ENCODE results near the gene BPIFA1.

The BPIFA1 gene

GRCh38 chr20:33235696-33236095, at the start of gene BPIFA1:
Gene BPIFA1 (plus strand): TSS chr20:33235996. CDS start chr20:33237712, 1,716 bp downstream.
- no peak within 1 kb of the TSS for H3K4me3 ChIP-seq (ENCODE audit: low read depth, low read length)
- H3K9ac ChIP-seq (ENCODE audit: low read depth, low read length): no peak within 1 kb of the TSS
- no peaks in the 10 kb centered on the region for H3K36me3 ChIP-seq (ENCODE audit: control insufficient read depth, insufficient read depth, low read length)
- no peaks in the 10 kb centered on the region for H3K9me3 ChIP-seq (ENCODE audit: control insufficient read depth, insufficient read depth, low read length)
- no peaks in the 10 kb centered on the region for H3K4me1 ChIP-seq (ENCODE audit: control insufficient read depth, insufficient read depth, low read length)
- no peaks in the 10 kb centered on the region for H3K27me3 ChIP-seq (ENCODE audit: control insufficient read depth, insufficient read depth, low read length)

- Histone ChIP-seq H3K27me3 (ENCODE audit: control insufficient read depth, insufficient read depth, low read length) (no peaks in the 10 kb centered on the region), H3K4me1 (ENCODE audit: control insufficient read depth, insufficient read depth, low read length) (peaks cover 3% of the 10 kb centered on the region), H3K4me3 (ENCODE audit: low read depth, low read length) (no peak overlapping the region), H3K36me3 (ENCODE audit: control insufficient read depth, insufficient read depth, low read length) (no peaks in the 10 kb centered on the region), H3K9ac (ENCODE audit: low read depth, low read length) (no peak overlapping the region), H3K9me3 (ENCODE audit: control insufficient read depth, insufficient read depth, low read length) (no peaks in the 10 kb centered on the region)
Observed at GRCh38 chr20:33187491-33187890, 48.3 kb upstream of the BPIFA1 start.

- H3K36me3 ChIP-seq (ENCODE audit: control insufficient read depth, insufficient read depth, low read length): no peaks in the 10 kb centered on the region
- no peak overlapping the region for H3K4me3 ChIP-seq (ENCODE audit: low read depth, low read length)
- H3K9me3 ChIP-seq (ENCODE audit: control insufficient read depth, insufficient read depth, low read length): no peaks in the 10 kb centered on the region
- H3K4me1 ChIP-seq (ENCODE audit: control insufficient read depth, insufficient read depth, low read length): peaks cover 3% of the 10 kb centered on the region
- H3K27me3 ChIP-seq (ENCODE audit: control insufficient read depth, insufficient read depth, low read length): no peaks in the 10 kb centered on the region
- no peak overlapping the region for H3K9ac ChIP-seq (ENCODE audit: low read depth, low read length)
Observed at GRCh38 chr20:33188421-33188820, 47.4 kb upstream of the BPIFA1 start.

- Histone ChIP-seq H3K27me3 (ENCODE audit: control insufficient read depth, insufficient read depth, low read length) (no peaks in the 10 kb centered on the region), H3K9me3 (ENCODE audit: control insufficient read depth, insufficient read depth, low read length) (no peaks in the 10 kb centered on the region), H3K36me3 (ENCODE audit: control insufficient read depth, insufficient read depth, low read length) (no peaks in the 10 kb centered on the region), H3K4me1 (ENCODE audit: control insufficient read depth, insufficient read depth, low read length) (peaks cover 3% of the 10 kb centered on the region), H3K4me3 (ENCODE audit: low read depth, low read length) (no peak overlapping the region), H3K9ac (ENCODE audit: low read depth, low read length) (no peak overlapping the region)
Observed at GRCh38 chr20:33191484-33191883, 44.3 kb upstream of the BPIFA1 start.

GRCh38 chr20:33191955-33192354, 43.8 kb upstream of the BPIFA1 start:
- no peaks in the 10 kb centered on the region for H3K27me3 ChIP-seq (ENCODE audit: control insufficient read depth, insufficient read depth, low read length)
- no peak overlapping the region for H3K4me3 ChIP-seq (ENCODE audit: low read depth, low read length)
- peaks cover 3% of the 10 kb centered on the region for H3K4me1 ChIP-seq (ENCODE audit: control insufficient read depth, insufficient read depth, low read length)
- no peaks in the 10 kb centered on the region for H3K9me3 ChIP-seq (ENCODE audit: control insufficient read depth, insufficient read depth, low read length)
- no peak overlapping the region for H3K9ac ChIP-seq (ENCODE audit: low read depth, low read length)
- no peaks in the 10 kb centered on the region for H3K36me3 ChIP-seq (ENCODE audit: control insufficient read depth, insufficient read depth, low read length)

- Histone ChIP-seq H3K4me1 (ENCODE audit: control insufficient read depth, insufficient read depth, low read length) (peaks cover 3% of the 10 kb centered on the region), H3K9ac (ENCODE audit: low read depth, low read length) (no peak overlapping the region), H3K36me3 (ENCODE audit: control insufficient read depth, insufficient read depth, low read length) (no peaks in the 10 kb centered on the region), H3K4me3 (ENCODE audit: low read depth, low read length) (no peak overlapping the region), H3K9me3 (ENCODE audit: control insufficient read depth, insufficient read depth, low read length) (no peaks in the 10 kb centered on the region), H3K27me3 (ENCODE audit: control insufficient read depth, insufficient read depth, low read length) (no peaks in the 10 kb centered on the region)
Observed at GRCh38 chr20:33192912-33193501, 42.8 kb upstream of the BPIFA1 start.

- Histone ChIP-seq H3K36me3 (ENCODE audit: control insufficient read depth, insufficient read depth, low read length) (no peaks in the 10 kb centered on the region), H3K9me3 (ENCODE audit: control insufficient read depth, insufficient read depth, low read length) (no peaks in the 10 kb centered on the region), H3K4me1 (ENCODE audit: control insufficient read depth, insufficient read depth, low read length) (no peaks in the 10 kb centered on the region), H3K4me3 (ENCODE audit: low read depth, low read length) (no peak overlapping the region), H3K27me3 (ENCODE audit: control insufficient read depth, insufficient read depth, low read length) (no peaks in the 10 kb centered on the region), H3K9ac (ENCODE audit: low read depth, low read length) (no peak overlapping the region)
Observed at GRCh38 chr20:33199026-33199425, 36.8 kb upstream of the BPIFA1 start.

- H3K4me3 ChIP-seq (ENCODE audit: low read depth, low read length): no peak overlapping the region
- no peaks in the 10 kb centered on the region for H3K4me1 ChIP-seq (ENCODE audit: control insufficient read depth, insufficient read depth, low read length)
- no peaks in the 10 kb centered on the region for H3K36me3 ChIP-seq (ENCODE audit: control insufficient read depth, insufficient read depth, low read length)
- peaks cover 2% of the 10 kb centered on the region for H3K27me3 ChIP-seq (ENCODE audit: control insufficient read depth, insufficient read depth, low read length)
- no peak overlapping the region for H3K9ac ChIP-seq (ENCODE audit: low read depth, low read length)
- H3K9me3 ChIP-seq (ENCODE audit: control insufficient read depth, insufficient read depth, low read length): no peaks in the 10 kb centered on the region
Observed at GRCh38 chr20:33202451-33202850, 33.3 kb upstream of the BPIFA1 start.

GRCh38 chr20:33203444-33203843, 32.4 kb upstream of the BPIFA1 start:
- H3K9ac ChIP-seq (ENCODE audit: low read depth, low read length): no peak overlapping the region
- no peaks in the 10 kb centered on the region for H3K9me3 ChIP-seq (ENCODE audit: control insufficient read depth, insufficient read depth, low read length)
- peaks cover 2% of the 10 kb centered on the region for H3K27me3 ChIP-seq (ENCODE audit: control insufficient read depth, insufficient read depth, low read length)
- no peaks in the 10 kb centered on the region for H3K36me3 ChIP-seq (ENCODE audit: control insufficient read depth, insufficient read depth, low read length)
- no peaks in the 10 kb centered on the region for H3K4me1 ChIP-seq (ENCODE audit: control insufficient read depth, insufficient read depth, low read length)
- no peak overlapping the region for H3K4me3 ChIP-seq (ENCODE audit: low read depth, low read length)

GRCh38 chr20:33209789-33210188, 26.0 kb upstream of the BPIFA1 start:
- Histone ChIP-seq H3K36me3 (ENCODE audit: control insufficient read depth, insufficient read depth, low read length) (no peaks in the 10 kb centered on the region), H3K9me3 (ENCODE audit: control insufficient read depth, insufficient read depth, low read length) (no peaks in the 10 kb centered on the region), H3K9ac (ENCODE audit: low read depth, low read length) (no peak overlapping the region), H3K4me1 (ENCODE audit: control insufficient read depth, insufficient read depth, low read length) (peaks cover 3% of the 10 kb centered on the region), H3K27me3 (ENCODE audit: control insufficient read depth, insufficient read depth, low read length) (peaks cover 7% of the 10 kb centered on the region), H3K4me3 (ENCODE audit: low read depth, low read length) (no peak overlapping the region)

GRCh38 chr20:33210371-33210770, 25.4 kb upstream of the BPIFA1 start:
- no peak overlapping the region for H3K4me3 ChIP-seq (ENCODE audit: low read depth, low read length)
- H3K9me3 ChIP-seq (ENCODE audit: control insufficient read depth, insufficient read depth, low read length): no peaks in the 10 kb centered on the region
- no peaks in the 10 kb centered on the region for H3K36me3 ChIP-seq (ENCODE audit: control insufficient read depth, insufficient read depth, low read length)
- no peak overlapping the region for H3K9ac ChIP-seq (ENCODE audit: low read depth, low read length)
- peaks cover 3% of the 10 kb centered on the region for H3K4me1 ChIP-seq (ENCODE audit: control insufficient read depth, insufficient read depth, low read length)
- H3K27me3 ChIP-seq (ENCODE audit: control insufficient read depth, insufficient read depth, low read length): peaks cover 7% of the 10 kb centered on the region

GRCh38 chr20:33211817-33212424, 23.9 kb upstream of the BPIFA1 start:
- Histone ChIP-seq H3K27me3 (ENCODE audit: control insufficient read depth, insufficient read depth, low read length) (peaks cover 5% of the 10 kb centered on the region), H3K9me3 (ENCODE audit: control insufficient read depth, insufficient read depth, low read length) (no peaks in the 10 kb centered on the region), H3K9ac (ENCODE audit: low read depth, low read length) (no peak overlapping the region), H3K36me3 (ENCODE audit: control insufficient read depth, insufficient read depth, low read length) (no peaks in the 10 kb centered on the region), H3K4me3 (ENCODE audit: low read depth, low read length) (no peak overlapping the region), H3K4me1 (ENCODE audit: control insufficient read depth, insufficient read depth, low read length) (peaks cover 3% of the 10 kb centered on the region)
